CD4-positive, alpha-beta T cell treated with Interleukin-15 for 4 hours (primary cell): Measurements from ENCODE around the gene ISG20L2.

Experiments
- DNase-seq: peaks from one replicate; pipeline ENCODE4 v3.0.0-alpha.2; 2020; ENCODE audit warnings: low spot score

Gene ISG20L2

DNA sequence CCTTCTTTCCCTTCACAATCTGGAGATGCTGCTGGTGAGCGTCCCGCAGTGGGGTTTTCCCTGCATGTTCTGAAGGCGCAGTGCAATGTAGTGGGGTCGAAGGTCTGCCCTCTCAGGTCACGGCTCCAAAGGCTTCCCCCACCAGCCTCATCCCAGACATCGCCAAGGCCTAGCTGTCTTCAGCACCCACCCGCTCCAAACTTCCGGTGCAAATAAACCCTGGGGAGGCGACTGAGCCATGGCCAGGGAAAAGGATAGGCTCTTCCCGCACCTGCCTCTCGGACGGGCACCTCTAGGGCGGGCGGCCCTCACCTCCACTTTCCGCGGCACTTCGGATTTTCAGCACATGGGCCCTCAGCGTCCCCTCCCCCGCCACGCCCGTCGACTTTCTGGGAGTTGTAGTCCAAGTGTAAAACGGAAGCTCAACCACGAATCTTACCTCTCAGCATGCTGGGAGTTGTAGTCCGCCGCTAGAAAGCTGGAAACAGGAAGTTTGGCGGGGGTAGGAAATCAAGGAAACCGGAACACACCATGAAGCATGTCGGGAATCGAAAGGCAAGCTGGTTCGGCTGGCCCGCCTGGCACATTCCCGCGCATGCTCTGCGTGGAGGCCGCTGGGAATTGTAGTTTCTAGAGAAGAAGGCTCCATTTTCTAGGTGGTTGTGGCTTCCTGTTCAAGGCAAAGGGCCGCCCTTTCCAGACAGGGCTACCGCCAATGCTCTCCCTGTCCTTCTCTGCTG is 12.3 kb upstream of the ISG20L2 start, which contains the start of gene MRPL24:
Gene MRPL24, minus strand, starts transcription at position 348 of the 740 bp plus-strand sequence. CDS start 2,384 bp downstream, outside the sequence.
- peak; percentile 99 for DNase-seq

DNA sequence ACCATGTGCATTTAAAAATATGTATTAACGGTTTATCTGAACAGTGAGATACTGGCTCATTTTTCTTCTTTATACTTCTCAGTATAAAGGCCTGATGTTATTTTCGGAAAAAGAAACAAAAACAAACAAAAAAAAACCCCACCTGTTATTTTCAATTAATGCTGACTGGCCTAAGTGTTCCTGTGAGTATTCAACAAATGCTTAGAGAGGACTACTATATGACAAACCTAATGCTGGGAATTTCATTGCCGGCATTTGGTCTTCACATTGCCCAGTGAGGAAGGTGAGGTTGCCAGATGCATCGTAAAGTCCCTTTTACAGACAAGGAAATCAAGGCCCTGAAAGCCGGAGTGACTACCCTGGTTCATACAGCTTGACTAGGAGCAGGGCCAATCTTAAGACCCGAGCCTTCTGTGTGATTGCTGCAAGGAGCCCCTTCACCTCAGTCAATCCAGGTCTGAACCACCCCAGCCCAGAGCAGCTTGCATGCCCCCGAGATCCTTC is 11.7 kb upstream of the ISG20L2 start:
- DNase-seq = no peak

DNA sequence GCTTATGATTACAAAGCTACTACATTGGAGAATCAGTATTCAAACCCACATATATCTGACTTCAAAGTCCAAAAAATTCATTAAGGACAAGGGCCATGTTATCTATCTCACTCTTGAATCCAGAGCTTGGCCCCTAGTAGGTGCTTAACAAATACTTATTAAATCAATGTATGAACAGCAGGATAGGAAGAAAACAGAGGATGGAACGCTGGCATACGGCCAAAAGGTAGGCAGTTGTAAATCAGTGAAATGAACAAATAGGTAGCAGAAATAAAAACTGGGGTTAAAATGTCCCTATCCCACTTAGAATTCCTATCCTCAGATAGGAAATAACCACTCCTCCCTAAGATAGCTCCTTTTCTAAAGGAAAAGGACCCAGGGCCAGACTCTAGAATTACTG is 10.3 kb upstream of the ISG20L2 start:
- DNase-seq = no peak

DNA sequence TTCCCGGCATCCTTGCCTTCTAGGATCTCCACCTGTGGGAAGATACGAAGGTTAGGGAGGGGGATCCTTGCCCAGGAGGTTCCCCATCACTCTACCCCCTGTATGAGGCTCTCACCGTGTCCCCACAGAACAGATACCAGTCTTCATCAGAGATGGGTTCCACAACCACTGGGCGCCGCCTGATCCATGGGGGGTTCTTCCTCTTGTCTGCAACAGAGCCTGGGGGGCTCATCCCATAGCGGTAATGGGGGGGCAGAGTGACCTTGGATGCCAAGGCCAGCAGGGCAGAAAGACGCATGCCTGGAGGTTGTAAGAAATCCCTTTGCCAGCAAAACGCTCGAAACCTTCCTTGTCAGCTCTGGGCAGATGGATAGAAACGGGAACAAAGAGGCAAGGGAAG is 9.8 kb upstream of the ISG20L2 start:
- DNase-seq = no peak

DNA sequence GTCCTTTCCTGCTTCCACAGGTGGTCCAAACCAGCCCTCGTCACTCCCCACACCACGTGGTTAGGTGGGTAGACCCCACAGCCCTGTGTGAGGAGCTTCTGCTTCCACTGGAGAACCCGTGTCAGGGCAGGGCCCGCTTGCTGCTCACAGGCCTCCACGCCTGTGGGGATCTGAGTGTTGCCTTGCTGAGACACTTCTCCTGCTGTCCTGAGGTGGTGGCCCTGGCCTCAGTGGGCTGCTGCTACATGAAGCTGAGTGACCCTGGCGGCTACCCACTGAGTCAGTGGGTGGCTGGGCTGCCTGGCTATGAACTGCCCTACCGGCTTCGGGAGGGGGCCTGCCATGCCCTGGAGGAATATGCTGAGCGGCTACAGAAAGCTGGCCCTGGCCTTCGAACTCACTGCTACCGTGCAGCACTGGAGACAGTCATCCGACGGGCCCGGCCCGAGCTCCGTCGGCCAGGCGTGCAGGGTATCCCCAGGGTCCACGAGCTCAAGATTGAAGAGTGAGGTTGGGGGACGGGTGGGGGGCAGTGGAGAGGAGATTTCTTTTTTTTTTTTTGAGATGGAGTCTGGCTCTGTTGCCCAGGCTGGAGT is 5.5 kb upstream of the ISG20L2 start:
- no peak for DNase-seq

DNA sequence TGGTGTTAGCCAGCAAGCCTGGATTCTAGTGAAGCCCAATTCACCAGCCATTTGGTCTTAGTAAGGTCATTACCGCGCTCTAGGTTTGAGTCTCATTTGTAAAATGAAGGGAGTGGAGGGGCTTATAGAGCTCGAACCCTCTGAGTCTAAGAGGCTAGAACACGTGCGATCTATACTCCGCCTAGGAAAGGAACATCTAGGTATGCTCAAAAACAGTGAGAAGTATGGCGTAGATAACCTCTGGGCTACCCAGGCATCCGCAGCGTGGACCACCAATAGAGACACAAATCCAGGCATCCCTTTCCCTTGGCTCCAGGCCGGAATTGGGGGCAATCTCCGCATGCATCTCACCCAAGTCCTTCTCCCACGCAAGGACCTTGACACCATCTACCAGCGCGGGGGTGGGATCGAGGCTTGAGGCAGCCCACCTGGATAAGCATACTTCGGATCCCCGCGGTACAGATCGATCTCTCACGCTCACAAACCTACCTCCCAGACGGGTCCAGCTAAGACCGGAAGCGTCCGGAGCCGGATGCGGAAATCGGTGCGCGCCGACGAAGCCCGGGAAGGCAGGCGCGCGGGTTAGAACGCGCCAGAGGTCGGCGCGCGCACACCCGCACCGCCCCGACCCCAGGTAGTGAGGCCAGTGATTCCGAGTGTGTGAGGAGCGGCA is 504 bp downstream of the ISG20L2 start, which contains the start of gene METTL25B:
Gene METTL25B, plus strand, starts transcription at position 544 of the 673 bp plus-strand sequence. CDS start 636 bp downstream, outside the sequence.
- DNase-seq = peak; percentile 65

DNA sequence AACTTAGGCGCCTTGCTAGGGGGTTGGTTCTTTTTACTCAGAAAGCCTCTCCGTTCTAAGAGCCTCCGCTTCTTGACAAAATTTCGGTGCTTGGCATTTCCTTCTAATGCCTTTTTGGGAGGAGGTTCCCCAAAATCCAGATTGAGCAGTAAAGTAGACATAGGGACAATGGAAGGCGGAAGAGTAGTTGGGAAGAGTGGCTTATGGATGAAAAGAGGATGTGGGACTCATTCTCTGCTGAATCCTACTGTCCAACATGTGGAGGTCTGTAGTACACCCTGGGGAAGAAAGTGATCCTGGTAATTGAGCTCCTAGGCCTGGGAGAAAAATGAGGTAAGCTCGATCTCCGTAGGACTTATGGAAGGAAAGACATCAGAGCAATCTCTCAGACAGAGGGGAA is 1.1 kb downstream of the ISG20L2 start:
- no peak for DNase-seq

DNA sequence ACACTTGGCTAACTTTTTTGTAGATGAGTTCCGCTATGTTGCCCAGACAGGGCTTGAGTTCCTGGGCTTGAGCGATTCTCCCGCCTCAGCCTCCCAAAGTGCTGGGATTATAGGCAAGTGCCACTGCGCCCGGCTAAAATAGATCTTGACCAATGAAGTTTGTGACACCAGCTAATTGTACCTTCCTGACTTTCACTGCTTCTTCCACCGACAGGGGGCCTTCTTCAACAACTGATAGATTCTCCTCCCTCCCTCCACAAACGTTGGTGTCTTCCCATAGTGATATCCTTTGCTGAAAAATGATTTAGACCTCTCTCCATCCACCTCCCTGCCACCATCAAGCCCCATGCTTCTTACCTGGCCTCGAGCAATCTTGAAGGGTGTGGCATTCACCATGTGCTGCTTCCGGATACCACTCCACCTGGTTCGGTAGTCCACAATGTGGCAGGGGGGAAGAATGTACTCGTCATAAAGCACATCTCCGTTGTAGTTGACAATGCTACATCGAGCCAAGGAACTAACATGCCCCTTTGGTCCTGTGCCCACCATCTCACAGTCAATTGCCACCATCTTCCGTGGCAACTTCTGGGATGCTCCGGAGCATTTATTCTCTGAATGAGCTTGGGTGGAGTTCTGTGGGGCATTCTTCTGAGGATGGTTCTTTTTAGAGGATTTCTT is 1.9 kb downstream of the ISG20L2 start:
- DNase-seq = peak; percentile 57

DNA sequence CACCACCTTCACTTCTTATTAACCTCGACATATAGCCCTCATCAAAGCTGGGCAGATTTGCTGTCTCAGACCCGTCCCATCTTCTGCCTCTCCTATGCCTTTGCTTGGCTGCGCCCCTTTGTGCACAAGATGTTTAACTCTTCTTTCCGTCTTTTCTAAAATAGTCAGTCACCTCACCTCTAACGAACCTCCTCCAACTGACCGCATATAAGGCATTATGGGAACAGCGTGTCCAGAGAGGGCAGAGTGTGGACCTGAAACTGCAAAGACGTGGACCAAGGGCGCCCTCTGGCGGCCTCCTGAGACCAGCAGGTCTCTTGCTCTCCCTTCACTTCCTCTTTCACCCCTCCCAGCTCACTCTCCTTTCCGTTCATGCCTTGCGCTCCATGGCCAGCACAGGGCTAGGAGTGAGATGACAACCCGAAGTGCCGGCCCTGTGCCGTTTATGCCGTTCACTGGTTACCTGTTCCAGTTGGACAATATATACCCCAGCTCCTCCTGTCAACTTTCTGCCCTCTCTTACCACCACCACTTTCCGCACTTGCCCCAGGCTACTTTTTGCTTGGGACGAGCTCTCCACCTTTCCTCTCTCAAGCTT is 2.8 kb downstream of the ISG20L2 start:
- DNase-seq = peak; percentile 77

DNA sequence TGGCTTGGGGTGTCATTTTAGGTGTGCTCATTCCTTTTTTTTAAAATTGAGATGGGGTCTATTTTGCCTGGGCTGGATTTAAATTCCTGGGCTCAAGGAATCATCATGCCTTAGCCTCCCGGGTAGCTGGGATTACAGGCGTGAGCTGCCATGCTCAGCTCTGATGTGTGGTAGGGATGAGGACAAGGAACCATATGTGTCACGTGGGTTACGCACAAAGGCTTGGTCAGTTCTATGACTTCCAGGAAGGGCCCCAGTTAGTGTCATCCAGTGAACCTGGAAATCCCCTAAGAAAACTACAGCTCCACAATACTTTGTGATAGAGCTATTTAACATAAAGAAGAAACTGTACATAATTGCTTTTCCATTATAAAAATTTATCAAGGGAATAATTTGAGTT is 7.0 kb downstream of the ISG20L2 start:
- DNase-seq = no peak

DNA sequence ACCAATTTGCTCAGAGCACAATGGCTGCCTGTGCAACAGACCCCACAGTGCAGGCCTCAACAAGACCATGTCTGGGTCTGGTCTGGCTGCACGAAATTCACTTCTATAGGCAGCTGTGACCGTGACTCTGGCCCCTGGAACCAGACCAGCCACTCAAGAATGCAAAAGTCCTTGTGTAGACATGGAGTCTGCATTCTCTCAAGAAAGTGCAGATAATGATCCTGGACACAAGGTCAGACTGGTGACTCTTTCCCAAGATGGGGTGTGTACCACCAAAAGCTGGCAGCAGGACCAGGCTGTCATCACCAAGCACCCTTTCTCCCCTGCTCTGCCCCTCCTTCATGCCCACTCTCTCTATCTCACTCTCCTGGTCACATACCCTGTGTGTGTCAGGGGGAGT is 7.4 kb downstream of the ISG20L2 start:
- no peak for DNase-seq

DNA sequence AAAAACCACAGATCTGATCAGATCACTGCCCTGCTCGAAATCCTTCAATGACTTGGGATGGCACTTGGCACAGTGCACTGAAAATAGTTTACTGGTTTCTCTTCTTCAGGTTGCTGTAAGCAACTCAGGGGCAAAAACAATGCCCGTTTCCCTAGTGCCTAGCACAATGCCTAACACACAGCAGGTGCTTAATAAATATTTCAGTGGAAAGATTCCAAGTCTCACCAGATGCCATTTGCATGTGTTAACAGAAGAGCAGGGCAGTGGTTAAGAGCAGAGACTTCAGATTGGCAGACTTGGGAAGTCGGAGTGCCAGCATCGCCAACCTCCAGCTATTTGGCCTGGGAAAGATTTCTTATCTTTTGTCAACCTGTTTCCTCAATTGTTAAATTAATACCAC is 11.2 kb downstream of the ISG20L2 start:
- no peak for DNase-seq

DNA sequence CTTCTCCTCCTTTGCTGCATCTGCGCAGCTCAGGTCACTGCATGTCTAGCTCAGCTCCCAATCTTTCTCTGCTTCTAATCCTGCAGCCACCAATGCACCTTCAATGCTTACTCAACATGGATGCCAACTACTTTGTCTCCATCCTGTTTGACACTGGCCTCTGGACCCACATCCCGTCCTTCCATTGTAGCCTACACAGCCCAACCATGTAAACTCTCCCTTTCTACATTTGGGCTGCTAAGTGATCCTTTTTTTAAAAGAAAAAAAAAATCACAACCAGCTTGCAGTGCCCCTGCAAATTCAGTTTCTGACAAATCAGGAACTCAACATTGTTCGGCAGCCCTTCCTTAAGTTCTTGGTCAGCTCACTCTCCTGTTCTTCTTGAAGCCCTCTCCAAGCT is 13.7 kb downstream of the ISG20L2 start:
- DNase-seq = no peak

DNA sequence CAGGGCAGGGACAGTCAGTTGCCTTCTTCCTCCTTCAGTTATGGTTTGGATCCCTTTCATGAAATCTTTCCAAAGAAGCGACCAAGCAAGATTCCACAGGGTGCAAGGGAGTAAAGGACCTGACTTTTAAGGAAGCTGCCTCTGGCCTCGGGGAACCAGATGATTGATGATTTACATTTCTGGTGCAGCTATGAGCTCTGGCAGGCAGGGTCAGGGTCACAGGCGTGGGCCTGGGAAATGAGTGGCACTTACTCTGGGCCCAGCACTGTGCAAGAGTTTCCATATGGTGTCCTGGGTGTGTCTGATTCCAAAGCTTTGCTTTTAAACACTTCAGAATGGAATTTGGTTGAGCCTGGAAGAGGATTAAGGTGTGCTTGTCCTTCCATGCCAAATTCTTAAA is 15.9 kb downstream of the ISG20L2 start:
- DNase-seq = no peak

DNA sequence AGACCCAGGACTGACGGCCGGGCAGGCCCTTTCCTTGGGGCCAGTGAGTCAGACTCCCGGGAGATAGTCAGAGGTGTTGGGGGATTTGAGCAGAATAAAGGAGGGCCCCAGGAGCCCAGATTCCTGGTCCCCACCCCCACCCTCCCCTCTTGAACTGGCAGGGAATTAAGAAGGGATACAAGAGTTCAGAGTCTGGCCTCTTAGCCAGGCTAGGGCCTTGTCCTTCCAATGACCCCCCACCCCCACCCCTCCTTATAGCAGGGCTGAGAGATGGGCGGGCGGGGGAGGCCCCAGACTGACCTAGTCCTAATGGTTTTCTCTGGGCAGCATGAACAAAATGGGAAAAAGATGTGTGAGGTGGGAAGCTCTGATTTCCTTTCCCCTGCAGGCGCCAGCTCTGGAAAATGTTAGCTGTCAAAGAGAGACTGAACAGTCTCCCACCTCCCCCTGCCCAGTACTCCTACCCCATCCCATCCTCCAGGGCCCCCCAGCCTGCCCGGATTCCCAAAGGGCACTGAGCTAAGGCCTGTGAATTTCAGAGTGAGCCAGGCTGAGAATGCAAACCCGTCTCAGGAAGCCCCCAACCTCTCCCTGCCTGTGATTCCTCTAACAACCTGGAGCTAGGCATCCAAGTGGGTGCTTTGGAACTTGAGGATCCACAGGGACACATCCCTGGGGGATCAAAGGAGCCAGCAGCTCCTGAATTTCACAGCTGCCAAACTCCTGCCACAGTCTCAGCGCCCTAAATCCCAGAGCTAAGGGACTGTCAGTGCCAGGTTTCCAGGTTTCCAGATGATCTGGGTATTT is 17.4 kb downstream of the ISG20L2 start:
- DNase-seq = no peak

DNA sequence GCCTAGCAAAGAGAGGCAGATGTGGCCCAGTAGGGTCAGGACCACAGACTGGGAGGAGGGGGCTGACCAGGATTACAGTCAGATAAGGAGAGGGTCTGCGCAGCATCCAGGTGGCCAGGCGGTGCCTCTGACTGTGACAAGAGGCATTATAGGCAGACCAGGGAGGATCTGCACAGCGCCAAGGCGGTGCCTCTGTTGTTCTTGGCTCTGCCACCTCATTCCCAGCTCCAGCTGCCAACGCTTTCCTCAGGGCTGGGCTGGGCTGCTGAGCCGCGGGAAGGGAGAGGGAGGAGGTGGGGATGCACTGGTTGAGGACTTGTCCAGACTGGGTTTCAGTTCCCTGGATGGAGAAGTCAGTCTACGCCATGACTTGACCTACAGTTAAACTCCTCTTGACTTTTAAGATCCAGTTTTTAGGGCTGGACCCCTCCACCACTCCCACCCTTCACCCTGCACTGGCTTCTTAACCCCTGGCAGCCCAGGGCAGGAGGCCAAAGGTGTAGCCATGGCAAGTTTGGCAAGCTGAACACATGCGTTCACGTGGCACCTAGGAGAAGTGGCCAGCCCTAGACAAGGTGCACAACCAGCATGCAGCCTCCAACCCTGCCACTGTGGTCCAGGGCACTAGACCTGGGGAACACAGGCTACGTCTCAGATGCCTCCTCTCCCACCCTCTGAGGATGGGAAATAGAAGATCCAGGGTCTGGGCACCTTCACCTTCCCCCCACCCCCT is 18.6 kb downstream of the ISG20L2 start:
- DNase-seq = no peak

DNA sequence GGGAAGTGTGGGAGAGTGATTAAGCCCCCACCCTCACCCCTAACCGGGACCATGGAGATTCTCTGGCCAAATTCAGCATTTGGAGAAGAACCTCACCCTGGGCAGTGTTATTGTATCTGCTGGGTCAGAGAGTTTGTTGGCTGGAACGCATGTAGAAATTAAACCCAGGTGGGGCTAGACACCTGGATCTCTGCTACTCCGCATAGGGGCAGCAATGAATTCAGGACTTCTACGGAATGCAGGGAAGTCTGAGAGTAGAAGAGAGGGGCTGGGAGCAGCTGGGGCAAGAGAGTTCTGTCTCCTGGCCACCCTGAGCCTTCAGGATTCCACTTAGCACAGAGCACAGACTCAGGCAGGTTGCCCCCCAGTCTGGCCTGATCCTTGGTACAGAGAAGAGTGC is 19.5 kb downstream of the ISG20L2 start:
- DNase-seq = no peak

DNA sequence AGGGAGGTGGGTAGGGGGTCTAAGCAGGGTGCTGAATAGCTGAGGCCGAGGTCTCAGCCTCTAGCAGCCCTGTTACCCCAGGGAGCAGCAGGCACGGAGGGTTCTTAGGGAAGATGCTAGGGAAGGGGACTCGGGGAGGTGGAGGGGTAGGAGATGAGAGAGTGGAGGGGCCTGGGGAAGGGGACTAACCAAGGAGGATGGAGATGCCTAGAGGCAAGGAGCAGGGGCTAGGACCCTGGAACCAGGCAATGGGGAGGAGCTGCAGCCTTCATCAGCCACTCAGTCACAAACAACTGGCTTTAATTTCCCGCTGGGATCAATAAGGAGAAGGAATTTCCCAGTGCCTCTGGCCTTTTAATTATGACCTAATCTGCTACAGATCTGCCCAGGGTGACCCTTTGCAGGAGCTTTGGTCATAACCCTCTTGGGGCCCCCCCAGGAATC is 20.3 kb downstream of the ISG20L2 start:
- DNase-seq = no peak

DNA sequence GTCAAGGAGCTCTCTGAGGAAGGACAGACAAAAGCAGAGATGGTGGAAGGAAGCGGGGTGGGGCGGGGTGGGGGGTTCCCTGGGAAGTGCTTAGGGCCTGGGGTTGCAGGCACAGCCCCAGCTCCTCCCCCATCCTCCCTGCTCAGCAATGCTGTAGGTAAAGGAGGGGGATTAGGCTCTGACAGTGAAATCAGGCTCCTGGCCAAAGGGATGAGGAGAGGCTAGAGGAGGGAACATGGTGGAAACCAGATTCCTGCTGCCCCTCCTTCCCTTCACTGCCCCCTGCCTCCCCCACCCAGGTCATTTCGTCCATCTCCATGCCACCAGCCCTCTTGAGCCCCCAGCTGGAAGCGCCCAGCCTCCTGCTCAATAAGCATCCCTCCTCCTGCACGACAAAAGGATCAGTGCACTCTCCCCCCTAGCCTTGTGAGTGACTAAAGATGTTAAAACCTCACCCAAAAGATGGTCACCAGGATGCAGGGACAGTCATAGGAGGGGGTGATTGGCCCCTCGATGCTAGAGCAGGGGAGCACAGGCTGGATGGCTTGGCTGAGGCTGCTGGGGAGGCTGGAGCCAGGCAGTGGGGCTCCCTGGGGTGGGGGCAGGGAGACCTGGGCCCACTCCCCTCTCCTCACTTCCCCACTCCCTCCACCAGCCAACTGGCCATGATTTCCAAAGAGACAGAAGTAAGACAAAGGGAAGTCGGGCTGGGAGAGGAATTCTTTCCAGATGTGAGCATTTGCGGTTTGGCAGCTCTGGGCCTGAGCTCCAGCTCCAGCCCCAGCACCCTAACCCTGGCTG is 20.9 kb downstream of the ISG20L2 start:
- DNase-seq = no peak
